Vagina (tissue), 2 donors: ENCODE results near the gene CYLC1.

Source experiments
- CTCF ChIP-seq, 3 experiments: fragments of 450-650 bp in 2 of 3; fragments of 200-600 bp in 1 of 3; sonication (generic) in 1 of 3; IDR thresholded peaks; one replicate each; pipeline ENCODE4 v1.5.1; 2017 to 2019; ENCODE audit warnings: antibody characterized with exemption in 3 of 3, mild to moderate bottlenecking in 2 of 3, moderate library complexity in 2 of 3
- POLR2A ChIP-seq, 2 donors: fragments of 450-650 bp; IDR thresholded peaks; one replicate each; pipeline ENCODE4 v1.6.1; 2017; ENCODE audit warnings: antibody characterized with exemption in 2 of 2, mild to moderate bottlenecking in 2 of 2, moderate library complexity in 2 of 2
- POLR2AphosphoS5 ChIP-seq, 2 donors: sonication (generic); formaldehyde crosslinking; IDR thresholded peaks; one replicate each; pipeline ENCODE4 v1.9.0; 2017; ENCODE audit warnings: antibody characterized with exemption in 2 of 2, mild to moderate bottlenecking in 2 of 2, low read depth in 1 of 2; ENCODE audit not compliant: insufficient read depth in 1 of 2

GRCh38 chrX:83892433-83892832 is 31.5 kb downstream of the CYLC1 start:
- TF ChIP-seq POLR2A (IDR thresholded peaks at IDR 0.05) (no peak), CTCF (IDR thresholded peaks at IDR 0.05) (no peak), POLR2AphosphoS5 (IDR thresholded peaks at IDR 0.05; ENCODE audit: insufficient read depth in 1 of 2, low read depth in 1 of 2) (no peak)
